Measurements from ENCODE around the gene RFLNA.
A peak's percentile ranks its signal among the peaks of the same experiment; 100 is the strongest.

Gene RFLNA

DNA sequence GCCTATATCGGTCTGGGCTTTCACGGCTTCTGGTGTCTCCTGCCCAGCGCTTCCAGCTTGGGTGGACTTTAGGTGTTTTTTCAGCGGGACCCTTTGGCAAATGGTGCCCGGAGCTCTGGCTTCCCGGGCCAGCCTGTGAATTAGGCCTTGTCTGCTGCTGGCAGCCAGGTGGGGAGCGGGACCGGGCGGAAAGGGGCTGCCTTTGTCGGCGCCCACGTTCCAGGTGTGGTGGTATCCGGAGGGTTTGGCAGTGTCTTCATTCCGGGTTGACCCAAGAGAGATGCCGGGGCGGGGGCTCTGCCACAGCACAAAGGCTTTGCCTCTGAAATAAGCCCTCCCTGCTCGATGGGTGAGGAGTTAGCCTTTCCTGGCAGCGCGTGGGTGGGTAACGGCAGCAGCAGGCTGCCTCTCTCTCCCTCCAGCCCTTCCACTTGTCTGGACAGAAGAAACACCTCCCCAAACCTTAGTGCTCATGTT, 9.5 kb downstream of the RFLNA start:
- DNase-seq, result no peak

DNA sequence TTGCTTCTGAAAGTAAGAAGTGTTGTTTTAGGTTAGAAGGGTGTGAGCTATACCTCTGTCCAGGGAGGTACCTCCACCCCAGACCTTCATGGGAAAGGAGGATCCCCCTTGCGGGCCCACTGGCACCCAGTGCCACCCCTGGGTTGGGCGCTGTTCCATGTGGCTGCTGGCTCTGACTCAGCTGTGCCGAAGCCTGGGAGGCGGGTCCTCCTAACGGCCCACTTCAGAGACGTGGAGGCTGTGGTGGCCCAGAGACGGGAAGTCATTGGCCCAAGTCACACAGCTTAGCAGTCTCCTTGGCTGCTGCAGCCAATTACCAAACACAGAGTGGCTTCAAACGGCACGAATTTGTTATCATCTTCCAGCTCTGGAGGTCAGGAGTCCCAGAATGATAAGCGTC, 10.2 kb downstream of the RFLNA start:
- DNase-seq, result no peak

DNA sequence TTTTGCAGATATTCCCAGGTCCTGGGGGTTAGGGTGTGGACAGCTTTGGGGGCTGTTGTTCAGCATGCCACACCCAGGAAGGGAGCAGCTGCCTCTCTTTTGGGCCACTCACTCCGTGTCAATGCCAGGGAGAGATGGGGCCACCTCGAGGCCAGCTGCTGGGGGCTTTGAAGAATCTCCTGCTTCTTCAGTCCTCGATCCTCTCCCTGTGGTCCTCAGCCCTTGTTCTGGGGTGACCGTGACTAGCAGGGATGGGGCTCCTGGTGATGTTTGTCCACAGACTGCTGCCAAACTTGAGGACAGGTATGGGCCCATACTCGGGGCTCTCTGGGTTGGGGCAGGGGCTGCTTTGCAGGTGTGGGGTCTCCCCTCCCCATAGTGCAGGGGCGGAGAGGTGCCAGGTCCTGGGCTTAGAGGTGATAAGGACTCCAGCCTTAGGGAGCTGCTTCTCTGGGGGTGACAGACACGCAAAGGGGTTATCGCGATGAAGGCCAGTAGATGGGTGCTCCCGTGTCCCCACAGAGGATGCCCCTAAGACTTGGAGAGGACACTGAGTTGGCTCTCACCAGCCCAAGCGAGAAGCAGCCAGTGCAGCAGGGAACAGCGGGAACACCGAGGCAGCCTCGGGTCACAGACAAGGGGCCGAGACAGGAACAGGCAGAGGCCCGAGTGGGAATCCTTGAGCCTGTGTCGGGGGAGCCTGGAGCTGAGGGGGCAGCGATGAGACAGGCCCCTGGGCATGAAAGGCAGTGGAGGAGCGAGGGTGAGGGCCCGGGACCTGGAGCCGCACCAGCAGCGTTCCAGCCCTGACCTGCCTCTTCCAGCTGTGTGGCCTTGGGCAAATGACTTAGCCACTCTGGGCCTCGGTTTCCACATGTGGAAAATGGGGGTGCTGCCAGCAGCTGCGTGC, 11.1 kb downstream of the RFLNA start:
- DNase-seq, result no peak

DNA sequence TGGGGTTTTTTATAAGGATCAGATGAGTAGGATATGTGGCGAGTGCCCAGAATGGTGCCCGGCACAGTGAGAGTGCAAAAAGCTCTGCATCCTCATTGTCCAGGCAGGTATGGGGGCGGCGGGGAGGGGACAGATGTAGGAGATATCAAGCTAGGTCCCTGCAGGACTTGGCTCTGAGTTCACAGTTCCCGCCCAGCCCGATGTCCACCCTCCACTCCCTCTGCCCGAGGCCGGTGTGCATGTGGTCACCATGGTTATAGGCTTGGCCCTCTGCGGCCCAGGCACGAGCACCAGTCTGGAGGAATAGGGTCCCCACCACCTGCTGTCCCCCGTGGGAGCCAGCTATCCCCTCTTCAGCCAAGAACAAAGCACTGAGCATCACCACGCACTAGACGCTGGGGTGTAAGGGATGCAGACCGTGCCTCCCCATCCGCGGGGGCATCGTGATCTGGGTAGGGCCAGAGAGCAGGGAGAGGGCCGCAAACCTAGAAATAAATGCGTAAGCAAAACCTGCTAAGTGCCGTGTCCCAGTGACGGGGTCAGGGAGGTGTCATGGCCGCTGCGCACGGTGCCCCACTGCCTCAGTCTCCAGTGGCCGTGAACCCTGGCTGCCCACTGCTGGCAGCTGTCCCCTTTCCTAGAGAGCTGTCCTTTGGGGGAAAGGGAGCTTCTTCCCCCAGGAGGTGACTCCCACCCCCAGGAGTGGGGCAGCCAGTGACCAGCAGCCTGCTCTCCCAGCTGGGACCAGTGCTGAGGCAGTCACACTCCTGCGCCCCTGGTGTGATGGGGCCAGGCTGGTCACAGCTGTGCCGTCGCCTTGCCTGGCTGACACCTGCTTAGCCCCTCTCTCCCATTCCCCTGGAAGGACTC, 12.0 kb downstream of the RFLNA start:
- no peak for DNase-seq

DNA sequence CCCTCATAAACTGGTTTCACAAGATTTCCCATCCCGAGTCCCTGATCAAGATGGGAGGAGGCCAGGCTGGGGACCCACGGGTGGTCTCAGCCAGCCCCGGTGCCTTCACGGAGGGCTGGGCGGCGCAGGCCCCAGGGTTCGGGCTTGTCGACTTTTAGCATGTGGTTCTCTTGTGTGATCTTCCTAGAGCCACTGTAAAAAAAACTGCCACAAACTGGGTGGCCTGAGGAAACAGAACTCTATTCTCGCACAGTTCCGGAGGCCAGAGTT, 12.6 kb downstream of the RFLNA start:
- no peak for DNase-seq

DNA sequence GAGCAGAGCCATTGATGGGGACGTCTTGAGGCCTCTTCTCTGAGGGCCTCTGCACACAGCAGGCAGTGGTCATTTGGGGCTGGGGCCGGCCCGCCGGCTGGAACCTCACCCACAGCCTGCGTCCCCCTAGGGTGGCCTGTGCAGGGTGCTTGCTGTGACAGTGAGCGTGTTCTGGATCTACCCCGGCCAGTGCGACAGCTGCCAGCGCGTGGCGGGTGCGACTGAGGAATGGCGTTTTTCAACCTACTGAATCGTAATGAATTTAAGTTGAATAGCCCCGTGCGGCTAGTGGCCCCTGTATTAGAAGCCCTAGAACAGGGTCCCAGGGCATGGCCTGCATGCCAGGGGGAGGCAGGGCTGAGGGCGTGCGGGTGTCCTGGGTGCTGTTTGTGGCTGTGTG, 13.8 kb downstream of the RFLNA start:
- DNase-seq, result no peak

DNA sequence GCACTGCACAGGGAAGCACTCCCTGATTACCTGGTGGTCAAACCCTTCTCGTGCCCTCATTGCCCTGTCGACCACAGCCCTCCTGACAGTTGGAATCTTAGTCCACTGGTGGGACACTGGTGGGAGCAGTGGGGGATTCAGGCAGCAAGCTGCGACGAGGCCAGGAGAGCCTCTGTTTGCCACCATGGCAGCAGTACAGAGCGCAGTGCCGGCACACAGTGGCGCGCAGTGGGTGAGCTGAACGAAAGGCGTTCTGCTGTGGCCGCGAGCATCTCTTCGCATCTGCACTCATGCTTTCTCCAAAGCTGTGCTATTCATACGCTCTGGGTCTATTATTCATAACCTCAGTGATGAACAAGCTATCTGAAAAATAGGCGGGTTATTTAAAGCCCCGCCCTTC, 14.3 kb downstream of the RFLNA start:
- DNase-seq, result no peak

DNA sequence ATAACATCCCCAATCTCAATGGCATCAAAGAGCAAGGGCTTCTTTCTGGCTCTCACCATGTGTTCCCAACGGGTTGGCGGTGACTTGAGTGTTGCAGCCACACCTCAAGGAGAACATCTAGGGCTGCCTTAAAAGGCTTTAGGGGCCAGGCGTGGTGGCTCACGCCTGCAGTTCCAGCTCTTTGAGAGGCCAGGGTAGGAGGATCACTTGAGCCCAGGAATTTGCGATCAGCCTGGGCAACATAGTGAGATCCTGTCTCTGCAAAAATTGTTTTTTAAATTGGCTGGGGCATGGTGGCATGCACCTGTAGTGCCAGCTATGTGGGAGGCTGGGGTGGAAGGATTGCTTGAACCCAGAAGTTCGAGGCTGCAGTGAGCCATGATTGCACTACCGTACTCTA, 14.9 kb downstream of the RFLNA start:
- DNase-seq, result no peak

DNA sequence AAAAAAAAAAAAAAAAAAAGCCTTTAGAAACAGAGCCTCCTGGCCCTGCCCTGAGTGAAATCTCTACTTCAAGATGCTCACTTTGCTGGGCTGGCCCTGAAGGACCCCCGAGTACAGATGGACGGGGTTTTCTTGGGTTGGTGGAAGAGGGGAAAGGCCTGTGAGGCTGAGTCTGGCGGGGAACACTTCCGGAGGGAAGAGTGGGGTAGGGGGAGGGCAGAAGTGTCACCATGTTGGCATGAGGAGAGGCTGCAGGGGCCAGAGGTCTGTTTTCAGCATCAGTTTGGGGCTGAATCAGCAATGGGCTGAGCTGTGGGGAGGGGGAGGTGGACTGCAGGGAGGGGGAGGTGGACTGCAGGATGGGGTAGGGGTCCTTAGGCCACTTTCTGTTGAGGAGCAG, 15.3 kb downstream of the RFLNA start:
- DNase-seq, result no peak

DNA sequence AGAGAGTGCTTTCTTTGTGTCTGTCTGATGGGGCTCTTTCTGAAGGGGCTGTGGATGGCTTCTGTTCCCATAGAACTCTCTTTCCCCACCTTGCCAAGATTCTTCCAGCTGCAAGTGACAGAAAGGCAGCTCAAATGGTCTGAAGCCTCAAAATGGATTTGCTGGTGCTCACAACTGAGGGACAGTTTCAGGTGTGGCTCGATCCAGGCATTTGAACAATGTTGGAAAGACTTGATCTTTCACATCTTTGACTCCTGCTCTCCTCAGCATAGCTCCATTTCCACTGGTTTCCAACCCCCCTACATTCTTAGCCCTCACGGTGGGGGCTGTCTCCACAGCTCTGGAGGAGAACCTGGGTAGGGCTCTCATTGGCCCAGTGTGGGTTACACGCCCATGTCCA, 15.9 kb downstream of the RFLNA start:
- no peak for DNase-seq

DNA sequence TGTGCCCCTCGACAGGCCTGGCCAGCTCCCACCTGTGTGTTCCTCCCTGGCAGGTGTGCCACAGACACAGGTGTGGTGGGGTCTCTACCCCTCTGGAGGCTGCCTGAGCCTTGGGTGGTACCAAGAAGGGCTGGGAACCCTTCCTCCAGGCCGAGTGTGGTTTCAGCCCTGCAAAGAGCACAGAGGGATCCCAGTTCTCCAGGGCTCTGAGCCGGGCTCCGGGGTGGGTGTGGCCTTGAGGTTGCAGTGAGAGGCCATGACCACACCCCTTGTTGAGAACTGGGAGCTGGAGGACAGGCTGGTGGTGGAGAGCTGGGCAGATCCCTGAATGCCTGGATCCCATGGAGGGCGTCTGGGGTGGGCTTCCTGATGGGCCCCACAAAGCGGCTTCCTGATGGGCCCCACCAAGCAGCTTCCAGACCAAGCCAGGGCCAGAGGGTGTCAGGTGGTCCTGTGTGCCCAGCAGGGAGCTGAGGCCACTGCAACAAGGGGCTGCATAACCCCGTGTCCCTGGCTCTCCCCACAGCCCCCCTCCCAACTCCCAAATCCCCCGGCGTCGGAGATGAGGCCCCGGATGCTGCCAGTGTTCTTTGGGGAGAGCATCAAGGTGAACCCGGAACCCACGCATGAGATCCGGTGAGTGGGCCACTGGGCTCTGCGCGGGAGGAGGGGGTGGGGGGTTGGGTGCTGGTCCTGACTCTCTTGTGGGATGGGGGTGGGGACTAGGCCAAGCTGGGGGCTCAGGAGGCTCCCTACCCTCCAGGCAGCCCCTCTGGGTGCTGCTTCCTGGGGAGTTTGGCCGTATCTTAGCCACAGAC, 16.6 kb downstream of the RFLNA start:
- DNase-seq, result no peak

DNA sequence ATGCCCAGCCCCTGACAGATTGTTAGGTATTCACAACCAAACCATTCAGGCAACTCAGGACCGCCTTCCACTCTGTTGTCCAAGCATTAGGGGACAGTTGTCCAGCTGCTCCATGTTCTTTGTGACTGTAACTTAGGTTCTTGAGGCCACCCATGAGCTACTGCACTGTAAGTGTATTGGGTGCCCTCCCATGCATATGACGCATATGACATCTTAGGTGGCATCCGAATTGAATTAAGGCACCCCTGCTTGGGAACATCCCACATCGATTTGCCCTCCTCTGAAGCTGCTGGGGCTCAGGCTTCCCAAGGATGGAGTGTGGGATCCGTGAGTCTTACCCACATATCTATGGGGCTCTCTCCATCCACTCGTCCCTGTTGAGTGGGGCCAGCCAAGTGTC, 17.7 kb downstream of the RFLNA start:
- no peak for DNase-seq

DNA sequence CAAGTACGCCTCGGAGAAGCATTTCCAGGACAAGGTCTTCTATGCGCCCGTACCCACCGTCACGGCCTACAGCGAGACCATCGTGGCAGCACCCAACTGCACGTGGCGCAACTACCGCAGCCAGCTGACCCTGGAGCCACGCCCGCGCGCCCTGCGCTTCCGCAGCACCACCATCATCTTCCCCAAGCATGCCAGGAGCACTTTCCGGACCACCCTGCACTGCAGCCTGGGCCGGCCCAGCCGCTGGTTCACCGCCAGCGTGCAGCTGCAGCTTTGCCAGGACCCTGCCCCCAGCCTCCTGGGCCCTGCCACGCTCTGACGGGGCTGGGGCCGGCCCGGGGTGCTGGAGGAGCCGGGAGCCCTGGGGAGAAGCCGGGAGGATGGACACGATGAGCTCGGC, 19.3 kb downstream of the RFLNA start:
- no peak for DNase-seq

DNA sequence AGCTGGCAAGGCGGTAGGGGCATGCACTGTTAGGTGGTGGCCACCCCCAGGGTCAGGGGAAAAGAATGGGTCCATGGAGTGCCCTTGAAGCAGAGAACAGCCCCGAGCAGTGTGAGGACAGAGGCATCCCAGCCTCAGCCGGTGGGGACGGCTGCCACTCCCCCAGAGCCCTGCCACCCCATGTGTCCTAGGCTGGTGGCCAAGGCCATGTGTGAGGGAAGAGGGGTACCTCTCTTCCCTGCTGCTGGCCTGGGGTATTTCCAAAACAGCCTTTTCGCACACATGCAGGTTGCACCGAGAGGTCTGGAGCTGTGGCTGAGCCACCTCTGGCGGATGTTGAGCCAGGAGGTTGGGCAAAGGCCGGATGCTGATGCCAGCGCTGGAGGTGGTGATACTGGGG, 19.9 kb downstream of the RFLNA start:
- no peak for DNase-seq

DNA sequence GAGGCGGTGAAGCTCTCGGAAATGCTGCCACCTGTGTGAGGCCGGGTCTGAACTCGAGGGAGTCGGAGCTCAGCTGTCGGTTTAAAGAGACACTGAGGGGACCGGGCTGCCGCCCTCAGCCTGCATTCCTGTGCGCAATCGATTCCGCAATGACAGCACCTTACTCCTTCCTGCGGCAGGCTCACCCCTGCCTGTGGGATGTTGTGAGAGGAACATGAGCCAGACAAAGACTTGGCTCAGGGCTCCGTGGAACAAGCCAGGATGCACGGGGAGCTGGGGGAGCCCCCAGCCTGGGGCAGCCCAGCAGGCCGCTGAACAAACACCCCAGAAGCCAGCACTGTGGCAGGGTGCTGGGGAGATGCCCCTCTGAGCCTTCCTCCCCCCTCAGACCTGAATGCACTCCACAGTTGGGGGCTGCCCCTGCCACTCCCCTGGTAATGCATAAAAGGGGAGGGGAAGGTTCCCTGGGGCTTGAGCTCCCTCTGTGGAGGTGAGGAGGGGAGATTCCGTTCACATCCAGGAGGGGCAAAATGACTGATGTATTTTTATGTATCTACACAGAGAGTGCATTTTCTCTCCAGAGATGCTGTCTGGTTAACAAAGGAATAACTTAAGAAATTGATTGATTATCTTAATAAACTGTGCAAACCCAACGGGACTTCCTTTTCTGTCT, 20.6 kb downstream of the RFLNA start:
- no peak for DNase-seq

DNA sequence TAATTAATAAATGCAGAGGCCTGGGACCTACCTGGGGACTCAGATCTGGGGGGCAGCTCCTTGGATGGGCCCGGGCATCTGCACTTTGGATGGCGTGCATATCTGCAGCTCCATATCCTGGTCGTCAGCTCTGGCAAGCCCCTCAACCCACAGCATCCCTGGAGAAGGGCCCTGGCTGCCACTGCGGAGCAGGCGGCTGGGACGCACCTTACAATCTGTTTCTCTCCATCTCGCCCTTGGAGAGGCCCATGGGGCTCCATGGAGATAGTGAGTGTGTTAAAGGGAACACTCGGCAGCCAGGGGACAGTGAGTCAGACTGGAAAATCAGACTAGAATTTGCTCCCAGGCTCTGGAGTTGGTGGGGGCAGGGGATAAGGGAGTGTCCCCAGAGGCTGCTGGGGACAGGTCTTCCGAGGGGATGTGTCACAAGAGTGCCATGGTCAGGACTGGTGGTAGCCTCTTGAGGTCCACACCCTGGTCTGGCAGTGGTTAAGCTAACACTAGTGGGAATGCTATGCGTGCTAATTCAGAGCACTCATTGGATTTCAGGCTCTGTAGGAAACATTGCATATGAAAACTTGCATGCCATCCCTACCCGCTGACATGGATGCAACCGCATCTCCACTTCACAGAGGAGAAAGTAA, 21.5 kb downstream of the RFLNA start:
- DNase-seq, result no peak

DNA sequence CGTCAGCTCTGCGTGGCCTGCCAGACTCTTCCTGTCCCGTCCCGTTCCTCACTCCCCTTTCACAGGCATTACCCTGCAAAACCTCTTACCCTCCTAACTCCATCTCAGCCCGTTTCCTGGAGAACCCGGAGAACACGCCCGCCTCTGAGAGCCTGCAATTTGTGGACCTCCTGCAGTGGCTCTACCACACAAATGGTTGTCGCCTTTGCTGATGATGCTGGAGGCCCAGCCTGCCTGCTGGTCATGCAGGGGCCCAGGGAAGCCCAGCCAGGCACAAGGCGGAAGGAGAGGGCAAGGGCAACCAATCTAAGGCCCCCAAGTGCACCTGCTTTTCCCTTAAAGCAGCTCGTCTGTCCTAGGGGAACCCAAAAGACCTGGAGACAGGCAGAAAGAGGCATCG, 22.5 kb downstream of the RFLNA start:
- DNase-seq, result no peak

DNA sequence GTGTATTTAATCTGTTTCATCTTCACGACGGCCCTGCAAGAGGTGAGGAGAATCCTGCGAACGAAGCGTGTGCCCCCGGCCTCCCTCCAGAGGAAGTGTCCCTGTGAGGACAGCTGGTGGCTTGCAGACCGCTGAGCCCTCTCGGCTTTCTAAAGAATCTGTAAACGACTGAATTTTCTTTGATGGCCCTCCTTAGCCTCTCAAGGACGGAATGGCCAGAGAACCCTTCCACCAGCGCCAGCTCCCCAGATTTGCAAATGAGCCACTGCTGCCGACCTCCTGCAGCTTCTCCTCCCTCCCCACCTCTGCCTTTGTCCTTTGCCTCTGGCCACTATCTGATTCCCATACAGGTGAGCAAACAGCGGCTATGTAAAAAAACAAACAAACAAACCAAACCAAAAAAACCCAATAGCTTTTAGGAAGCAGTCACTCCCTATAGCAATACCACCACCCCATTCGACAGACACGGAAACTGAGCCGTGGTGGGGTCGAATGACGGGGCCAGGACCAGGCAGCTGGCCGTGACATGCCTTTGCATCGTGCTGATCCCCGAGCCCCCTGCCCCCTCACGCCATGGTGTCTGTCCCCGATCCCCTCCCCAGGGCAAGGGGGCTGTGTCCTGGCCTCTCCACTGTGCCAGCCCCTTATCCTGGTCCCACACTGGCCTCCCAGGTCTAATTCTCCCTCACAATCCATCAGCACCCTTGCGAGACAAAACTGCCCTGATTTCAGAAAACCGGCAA, 23.6 kb downstream of the RFLNA start:
- DNase-seq, result no peak

DNA sequence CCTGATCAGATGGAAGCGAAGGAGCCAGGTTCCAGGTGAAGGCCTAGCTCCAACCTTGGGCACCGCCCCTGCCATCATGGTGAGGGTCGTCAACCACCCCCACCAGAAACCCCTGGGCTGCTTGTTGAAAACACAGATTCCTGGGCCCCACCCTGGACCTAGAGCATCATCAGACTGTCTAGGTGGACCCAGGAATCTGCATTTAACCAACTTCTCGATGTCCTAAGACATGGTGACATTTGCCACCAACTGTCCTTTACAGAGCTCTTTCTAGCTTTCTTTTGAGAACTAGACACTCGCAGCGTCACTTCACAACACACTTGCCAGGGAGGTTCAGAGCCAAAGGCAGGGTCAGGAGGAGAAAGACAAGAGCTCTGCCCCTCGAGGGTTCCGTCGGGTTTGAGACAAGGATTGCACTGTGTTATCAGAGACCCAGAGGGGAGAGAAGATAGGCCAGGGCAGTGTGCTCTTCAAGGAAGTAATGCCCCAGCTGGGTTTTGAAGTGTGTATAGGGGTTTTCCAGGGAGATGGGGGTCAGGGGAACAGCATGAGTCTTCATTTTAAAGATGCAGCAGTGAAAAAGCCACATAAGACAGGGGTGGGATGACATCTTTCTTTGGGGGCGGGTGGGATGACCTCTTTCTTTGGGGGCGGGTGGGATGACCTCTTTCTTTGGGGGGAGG, 24.6 kb downstream of the RFLNA start:
- DNase-seq, result no peak

DNA sequence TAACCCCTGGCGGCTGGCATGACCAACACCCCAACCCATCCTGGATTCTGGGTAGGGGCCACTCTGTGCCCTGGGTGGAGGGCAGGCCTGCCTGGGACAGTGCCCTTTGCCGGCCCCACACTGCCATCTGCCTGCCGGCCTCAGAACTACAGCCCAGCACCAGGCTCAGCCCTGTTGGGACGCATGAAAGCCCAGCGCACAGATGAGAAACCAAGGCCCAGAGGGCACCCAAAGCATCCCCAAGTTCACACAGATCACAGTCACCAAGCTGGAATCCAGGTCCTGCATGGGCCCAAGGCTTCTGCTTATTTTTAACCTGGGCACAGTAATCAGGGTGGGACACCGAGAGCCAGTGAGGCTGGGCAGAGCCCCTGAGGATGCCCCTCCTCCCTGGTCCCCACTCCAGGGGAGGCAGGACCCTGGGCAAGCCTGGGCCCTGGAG, 26.2 kb downstream of the RFLNA start:
- peak; percentile 71 for DNase-seq

All from activated T-cell treated with anti-CD3 and anti-CD28 coated beads, Interleukin-2, amount 50 U/mL, for 1 hour (primary cell).